NB4 (cell line): ENCODE data around the gene ARHGAP25.

Source experiments
- DNase-seq: peaks from one replicate; pipeline ENCODE4 v3.0.0; 2010; ENCODE audit warnings: low read depth
- H3K4me3 ChIP-seq: one replicate; pipeline ENCODE4 v1.5.1; 2011; ENCODE audit warnings: mild to moderate bottlenecking, low read depth, low read length, moderate library complexity
- CTCF ChIP-seq: IDR thresholded peaks from one replicate; pipeline ENCODE4 v1.5.1; 2012; ENCODE audit warnings: low read depth, low read length
- MAX ChIP-seq: IDR thresholded peaks from 2 replicates; pipeline ENCODE4 v1.6.1; 2011; ENCODE audit warnings: low read depth, low read length
- MYC ChIP-seq: IDR thresholded peaks from 2 replicates; pipeline ENCODE4 v1.6.1; 2011; ENCODE audit warnings: low read depth, low read length
- POLR2A ChIP-seq: IDR thresholded peaks from 2 replicates; pipeline ENCODE4 v1.6.1; 2011; ENCODE audit warnings: mild to moderate bottlenecking; ENCODE audit not compliant: insufficient read length; ENCODE audit errors: extremely low read depth

Gene ARHGAP25

DNA sequence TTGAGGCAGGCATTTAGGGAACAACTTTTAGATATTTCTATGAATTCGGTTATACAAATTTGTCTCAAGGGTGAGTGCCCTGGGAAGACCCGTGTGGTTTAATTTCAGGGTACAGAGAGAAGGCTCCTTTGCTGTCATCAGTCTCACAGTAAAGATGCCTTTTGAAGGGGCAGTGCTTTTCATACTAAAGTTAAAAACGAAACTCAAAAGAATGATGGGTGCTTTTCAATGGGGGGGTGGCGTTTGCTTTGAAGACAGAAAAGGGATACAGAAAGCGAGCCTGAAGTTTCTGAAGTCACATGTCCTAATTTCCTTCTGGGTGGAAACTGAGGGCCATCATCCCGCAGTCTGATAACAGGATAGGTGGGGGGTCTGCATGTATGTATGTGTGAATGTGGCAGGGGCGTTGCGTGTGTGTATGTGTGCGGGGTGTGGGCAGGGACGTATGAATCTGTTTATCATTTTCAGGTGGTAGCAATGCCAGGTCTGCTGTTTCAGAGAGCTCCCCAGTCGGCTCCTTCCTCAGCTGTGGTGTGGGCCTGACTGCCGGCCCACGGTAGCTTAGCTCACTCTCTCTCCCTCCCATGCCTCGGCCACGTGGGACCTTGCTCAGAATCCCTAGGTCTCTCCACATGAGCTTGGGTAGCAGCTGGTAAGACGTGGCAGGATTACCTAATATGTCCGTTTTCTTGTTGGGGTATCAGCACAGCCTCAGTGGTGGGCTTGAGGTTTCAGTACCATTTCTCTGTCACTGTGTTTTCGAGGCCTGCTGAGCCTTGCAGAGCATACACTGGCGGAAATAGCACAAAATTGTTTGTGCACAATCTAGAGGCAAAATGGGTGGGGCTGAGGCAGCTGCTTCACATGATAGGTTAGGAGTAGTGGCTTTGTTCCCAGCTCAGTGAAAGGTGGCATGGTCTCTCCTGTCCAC, 32.7 kb downstream of the ARHGAP25 start:
- TF ChIP-seq POLR2A (no peak), MAX (no peak), CTCF (no peak), MYC (no peak)
- H3K4me3 ChIP-seq, result no peak overlapping the region
- DNase-seq, result peak; percentile 48

DNA sequence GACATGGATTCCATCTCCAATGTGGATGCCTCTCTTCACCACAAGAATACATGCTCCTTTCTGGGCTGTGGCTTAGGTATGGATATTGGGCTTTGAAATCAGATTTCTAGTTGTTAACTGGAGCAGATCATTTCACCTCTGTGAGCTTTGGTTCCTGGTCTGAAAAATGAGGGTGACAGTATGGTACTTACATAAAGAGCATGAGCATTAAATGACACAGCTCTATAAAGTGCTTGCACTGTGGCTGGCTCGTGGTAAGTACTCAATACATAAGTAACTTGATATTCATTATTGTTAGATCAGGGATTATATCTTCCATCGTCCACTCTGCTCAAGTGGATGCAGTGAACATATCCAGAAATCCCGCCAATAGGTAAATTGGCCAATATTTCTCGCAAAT, 33.4 kb downstream of the ARHGAP25 start:
- no peak for DNase-seq
- no peak overlapping the region for H3K4me3 ChIP-seq
- TF ChIP-seq POLR2A (no peak), CTCF (no peak), MAX (no peak), MYC (no peak)

- DNase-seq, result no peak
- no peak for TF ChIP-seq MAX
- TF ChIP-seq MYC, result no peak
- H3K4me3 ChIP-seq, result no peak overlapping the region
Measured at GRCh38 chr2:68768461-68768860, 33.9 kb downstream of the ARHGAP25 start.

DNA sequence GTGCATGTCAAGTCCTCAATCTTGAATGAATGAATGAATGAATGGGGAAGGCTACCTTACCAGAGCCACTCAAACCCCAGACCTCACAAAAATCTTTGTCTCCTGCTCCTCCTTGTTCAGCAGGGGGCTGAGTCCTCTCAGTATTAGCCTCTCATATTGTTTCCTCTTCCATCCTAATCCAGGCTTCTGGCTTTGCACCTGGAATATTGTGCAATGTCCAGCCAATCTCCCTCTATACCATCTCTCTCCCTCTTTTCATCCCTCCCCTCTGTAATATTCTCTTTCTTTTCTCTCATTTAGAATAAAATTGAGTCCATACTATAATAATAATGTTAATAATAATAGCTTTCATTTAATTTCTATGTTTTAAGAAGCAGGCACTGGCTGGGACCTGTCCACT, 34.3 kb downstream of the ARHGAP25 start:
- TF ChIP-seq MAX (no peak), CTCF (no peak), POLR2A (no peak), MYC (no peak)
- H3K4me3 ChIP-seq, result no peak overlapping the region
- DNase-seq, result no peak

DNA sequence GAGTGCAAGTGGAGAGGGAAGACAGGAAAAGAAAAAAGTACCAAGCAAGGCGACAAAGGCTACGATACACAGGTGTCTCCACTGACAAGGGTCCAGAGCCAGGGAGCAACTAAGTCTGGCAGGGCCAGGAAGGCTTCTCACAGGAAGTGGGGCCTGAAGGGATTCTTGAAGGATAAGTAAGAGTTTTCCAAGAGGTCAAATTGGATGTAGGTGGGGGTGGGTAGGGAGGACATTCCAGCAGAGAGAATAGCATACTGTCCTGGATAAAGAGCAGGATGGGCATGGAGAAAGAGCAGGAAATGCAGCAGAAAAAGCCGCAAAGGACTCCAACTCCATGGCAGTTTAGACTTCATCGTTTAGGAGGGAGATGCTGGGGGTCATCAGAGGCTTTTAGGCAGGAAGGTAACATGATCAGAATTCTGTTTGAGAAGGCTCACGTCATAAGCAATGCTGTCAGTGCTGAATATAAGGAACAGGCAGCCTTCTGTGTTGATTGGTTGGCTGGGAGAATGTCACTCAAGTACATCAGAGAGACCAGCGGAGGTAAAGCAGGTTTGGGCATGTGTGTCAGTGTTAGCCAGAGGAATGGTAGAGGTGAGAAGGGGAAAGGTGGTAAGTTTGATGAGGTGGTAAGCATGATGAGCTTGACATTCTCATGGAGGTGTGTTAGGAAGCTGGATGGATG, 35.1 kb downstream of the ARHGAP25 start:
- TF ChIP-seq MYC, result no peak
- no peak for TF ChIP-seq POLR2A
- TF ChIP-seq MAX, result no peak
- TF ChIP-seq CTCF, result no peak
- H3K4me3 ChIP-seq, result no peak overlapping the region
- DNase-seq, result no peak
